Stimulated activated CD8-positive, alpha-beta memory T cell treated with anti-CD3 and anti-CD28 coated beads, Interleukin-2, amount 100 ng/mL, for 48 hours (primary cell): ENCODE measurements around the gene DNAAF8.
"Not testable (repeated sequence)": the region's sequence is repeated elsewhere in the genome, so short reads cannot be mapped to it uniquely, and the experiment has no call there.

ENCODE experiments used
- DNase-seq, 2 donors: peaks; one replicate each; pipeline ENCODE4 v3.0.0-alpha.2; 2020; ENCODE audit warnings: low read depth in 2 of 2

The DNAAF8 gene

DNA sequence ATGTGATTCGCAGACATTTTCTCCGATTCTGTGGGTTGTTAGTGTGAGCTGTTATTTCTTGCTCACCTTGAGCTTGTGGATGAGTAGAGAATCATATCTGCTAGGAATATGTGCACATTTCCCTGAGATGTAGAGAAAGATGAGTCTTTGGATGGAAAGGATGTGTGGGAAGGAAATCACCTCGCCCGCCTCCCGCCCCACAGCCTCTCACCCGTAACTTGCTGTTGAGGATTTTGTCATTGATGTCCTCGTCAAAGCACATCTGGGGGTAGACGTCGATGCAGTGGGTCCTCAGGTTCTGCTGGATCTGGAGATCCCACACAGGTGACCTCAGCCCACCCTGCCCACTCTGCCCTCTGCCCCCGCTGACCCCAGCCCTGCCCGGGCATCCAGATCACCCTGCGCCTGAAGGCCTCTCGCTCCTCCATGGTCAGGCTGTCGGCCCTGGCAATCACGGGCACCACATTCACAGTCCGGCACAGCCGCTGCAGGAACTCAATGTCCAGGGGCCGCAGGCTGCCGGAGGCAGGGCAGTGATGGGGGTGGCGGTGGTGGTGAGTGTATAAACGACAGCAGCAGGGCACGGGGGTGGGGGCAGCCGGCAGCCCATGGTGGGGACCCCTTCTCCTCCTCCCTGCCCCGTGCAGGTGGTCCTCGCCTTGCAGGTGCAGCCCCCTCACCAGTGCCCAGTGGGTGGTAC, 49.1 kb downstream of the DNAAF8 start:
- DNase-seq = no peak

DNA sequence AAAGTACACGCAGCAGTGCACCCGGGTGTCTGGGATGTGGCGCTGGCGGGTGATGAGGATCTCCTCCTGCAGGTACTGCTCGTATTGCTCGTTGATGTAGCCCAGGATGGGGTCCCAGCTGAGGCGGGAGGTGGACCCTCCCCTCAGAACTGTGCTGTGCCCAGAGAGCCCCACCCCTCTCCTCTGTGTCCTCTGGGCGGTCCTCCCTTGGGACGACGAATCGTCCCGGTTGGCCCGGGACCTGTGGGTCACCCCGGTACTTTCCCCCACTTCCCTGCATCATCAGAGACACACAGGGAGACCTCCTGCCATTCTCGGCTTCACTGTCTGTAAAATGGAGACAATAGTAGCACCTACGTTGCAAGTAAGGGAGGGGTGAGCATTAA, 49.6 kb downstream of the DNAAF8 start:
- no peak for DNase-seq

GRCh38 chr16:4784444-4784987, 50.2 kb downstream of the DNAAF8 start:
- not testable (repeated sequence) for DNase-seq

DNA sequence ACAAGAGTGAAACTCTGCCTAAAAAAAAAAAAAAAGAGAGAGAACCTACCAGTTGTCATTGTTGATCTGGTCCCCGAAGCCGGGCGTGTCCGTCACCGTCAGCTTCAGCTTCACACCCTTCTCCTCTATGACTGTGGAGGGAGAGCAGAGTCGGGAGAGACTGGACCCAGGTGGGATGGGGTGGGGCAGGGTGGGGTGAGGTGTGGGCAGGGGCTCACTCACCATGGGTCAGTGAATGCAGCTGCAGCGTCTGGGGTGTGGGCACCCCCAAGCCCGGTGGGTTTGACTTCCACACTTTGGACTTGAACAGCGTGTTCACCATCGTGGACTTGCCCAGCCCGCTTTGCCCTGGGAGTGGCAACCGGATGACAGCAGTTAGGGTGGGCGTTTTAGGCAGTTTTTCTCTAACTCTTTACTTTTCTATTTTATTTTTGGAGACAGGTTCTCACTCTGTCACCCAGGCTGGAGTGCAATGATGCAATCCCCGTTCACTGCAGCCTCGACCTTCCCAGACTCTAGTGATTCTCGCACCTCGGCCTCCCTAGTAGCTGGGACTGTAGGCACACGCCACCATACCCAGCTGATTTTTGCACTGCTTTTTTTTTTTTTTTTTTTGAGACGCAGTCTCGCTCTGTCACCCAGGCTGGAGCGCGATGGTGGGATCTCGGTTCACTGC, 51.6 kb downstream of the DNAAF8 start:
- no peak for DNase-seq

- DNase-seq = no peak
Measured at GRCh38 chr16:4787068-4787467, 52.7 kb downstream of the DNAAF8 start.

GRCh38 chr16:4787627-4788482, 53.5 kb downstream of the DNAAF8 start, which contains the start of gene SEPTIN12:
Gene SEPTIN12 (minus strand): TSS chr16:4788345. CDS start chr16:4787645, 700 bp downstream.
- no peak for DNase-seq

DNA sequence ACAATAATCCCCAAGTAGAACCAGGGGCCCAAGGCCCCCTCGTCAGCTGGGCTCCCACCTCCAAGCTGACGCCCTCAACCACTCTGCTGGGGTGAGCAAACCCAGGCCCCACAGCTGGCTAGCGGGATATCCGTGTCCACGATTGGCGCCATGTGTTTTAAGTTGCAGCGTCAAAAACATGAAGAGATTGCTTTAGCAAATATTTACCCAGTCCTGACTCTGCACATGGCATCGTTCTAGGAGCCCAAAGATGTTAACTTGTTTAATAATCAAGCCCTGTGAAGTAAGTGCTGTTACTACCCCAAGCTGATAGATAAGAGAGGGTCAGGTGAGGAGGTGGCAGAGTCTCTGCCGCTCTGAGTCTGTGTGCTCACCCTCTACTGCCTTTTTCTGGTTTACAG, 54.2 kb downstream of the DNAAF8 start:
- no peak for DNase-seq

DNA sequence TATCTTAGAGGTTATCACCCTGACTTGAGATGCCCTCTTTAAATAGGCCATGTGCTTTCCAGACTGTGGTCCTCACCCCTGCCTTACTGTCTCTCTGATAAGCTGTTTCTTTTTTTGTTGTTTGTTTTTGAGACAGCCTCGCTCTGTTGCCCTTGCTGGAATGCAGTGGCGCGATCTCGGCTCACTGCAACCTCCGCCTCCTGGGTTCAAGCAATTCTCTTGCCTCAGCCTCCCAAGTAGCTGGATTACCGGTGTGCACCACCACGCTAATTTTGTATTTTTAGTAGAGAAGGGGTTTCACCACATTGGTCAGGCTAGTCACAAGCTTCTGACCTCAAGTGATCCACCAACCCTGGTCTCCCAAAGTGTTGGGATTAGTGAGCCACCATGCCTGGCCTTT, 54.6 kb downstream of the DNAAF8 start:
- DNase-seq = no peak

GRCh38 chr16:4790261-4790660, 55.9 kb downstream of the DNAAF8 start:
- DNase-seq = no peak

DNA sequence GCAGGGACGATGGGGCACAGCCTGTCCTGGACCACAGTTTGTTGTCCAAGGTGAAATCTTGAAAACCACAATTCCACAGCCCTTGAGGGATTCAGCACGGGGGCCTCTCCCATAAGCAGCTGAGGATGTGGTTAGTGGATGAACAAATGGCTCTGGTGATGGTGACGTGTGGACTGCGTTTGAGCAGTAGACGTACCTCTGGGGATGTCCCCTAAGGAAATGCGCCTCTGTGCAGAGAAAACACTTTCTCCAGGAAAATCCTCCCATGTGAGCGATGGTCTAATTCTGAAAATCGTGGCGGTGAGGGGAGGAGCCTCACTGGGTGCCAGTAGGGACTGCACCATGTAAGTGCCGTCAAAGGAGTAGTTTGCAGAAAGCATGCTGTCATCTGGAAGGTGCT, 56.5 kb downstream of the DNAAF8 start:
- DNase-seq = no peak

DNA sequence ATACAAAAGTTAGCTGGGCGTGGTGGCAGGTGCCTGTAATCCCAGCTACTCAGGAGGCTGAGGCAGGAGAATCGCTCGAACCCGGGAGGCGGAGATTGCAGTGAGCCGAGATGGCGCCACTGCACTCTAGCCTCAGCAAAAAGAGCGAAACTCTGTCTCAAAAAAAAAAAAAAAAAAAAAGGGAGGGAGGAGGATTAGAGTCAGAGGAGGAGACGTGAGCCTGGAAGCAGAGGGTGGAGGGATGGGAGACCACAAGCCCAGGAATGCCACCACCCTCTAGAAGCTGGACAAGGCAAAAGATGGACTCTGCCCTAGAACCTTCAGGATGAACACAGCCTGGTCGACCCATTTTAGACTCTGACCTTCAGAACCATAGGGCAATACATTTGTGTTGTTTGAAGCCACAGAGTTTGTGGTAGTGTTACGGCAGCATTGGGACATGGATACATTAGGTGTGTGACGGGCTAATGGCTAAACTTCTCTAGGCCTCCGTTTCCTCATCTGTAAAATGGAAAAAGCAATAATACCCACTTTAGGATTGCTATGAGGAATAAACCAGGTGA, 58.7 kb downstream of the DNAAF8 start:
- no peak for DNase-seq

DNA sequence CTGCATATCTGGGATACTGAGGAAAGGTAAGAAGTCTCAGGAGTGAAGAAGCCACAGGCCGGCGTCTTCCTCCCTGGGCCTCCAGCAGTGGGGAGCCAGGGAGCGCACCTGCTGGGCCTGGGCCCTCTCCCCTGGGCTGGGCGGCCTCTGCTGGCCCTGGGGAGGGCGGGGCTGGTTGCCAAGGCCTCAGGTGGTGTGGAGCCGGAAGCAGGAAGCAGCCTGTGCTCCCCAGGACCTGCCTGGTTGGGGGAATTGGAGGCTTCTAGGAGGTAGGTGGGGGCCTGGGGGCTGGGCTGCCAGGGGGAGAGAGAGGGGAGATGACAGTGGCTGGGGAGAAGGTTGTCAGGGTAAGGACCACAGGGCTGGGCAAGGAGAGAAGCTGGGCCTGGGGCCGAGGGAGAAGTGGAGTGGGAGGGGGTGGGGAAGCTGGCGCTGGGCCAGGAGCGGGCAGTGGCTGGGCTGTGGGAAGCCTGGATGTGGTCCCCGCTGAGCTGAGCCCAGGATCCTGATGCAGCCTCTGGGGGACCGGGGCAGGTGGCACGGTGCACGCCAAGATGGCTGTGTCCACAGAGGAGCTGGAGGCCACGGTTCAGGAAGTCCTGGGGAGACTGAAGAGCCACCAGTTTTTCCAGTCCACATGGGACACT, 61.0 kb downstream of the DNAAF8 start, which contains the start of gene SMIM22:
Gene SMIM22, plus strand, starts transcription at position 189 of the 647 bp plus-strand sequence. Its CDS starts 366 bp downstream, at position 555.
- no peak for DNase-seq

GRCh38 chr16:4795828-4796572, 61.7 kb downstream of the DNAAF8 start:
- DNase-seq = no peak

GRCh38 chr16:4796982-4797804, 62.9 kb downstream of the DNAAF8 start:
- DNase-seq = no peak

GRCh38 chr16:4797805-4798252, 63.5 kb downstream of the DNAAF8 start:
- DNase-seq = no peak

DNA sequence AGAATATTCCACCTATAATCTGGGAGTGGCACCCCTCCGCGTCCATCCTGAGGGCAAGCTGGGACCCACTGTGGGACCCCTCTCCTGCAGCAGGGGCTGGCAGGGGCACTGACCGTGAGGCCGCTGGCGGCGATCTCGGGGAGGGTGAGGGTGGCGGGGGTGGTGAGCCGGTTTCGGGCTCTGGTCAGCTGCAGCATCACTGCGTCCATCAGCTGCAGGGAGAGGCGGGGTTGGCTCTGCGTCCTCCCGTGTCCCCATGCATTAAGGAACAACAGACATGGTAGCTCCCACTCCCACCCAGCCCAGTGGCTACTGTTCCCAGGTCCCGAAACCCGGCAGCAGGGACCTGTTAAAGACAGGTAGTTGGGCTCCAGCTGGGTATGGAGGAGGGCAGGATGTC, 64.1 kb downstream of the DNAAF8 start:
- no peak for DNase-seq
